NCI-H460 (cell line): ENCODE results near the gene GDF15. TPM values are rescaled to one million over a fixed set of nuclear protein-coding genes. Genes with fewer than 3 reads are reported as not detected.

Source experiments
- DNase-seq: peaks from one replicate; pipeline ENCODE4 v3.0.0-alpha.2; 2016; ENCODE audit warnings: low read depth; ENCODE audit errors: extremely low read depth
- total RNA-seq: library from RNA; depleted of rRNA; stranded (reverse); fragments of >200 nt; shearing (Covaris generic); gene quantifications from 2 replicates; pipeline ENCODE4 v1.2.3, GENCODE V29; 2014

GDF15 gene
- total RNA-seq, 1 experiment from 2014 or later, result 281 TPM

- DNase-seq, result peak; percentile 68
Observed at GRCh38 chr19:18417250-18418028, 31.5 kb downstream of the GDF15 start.

DNA sequence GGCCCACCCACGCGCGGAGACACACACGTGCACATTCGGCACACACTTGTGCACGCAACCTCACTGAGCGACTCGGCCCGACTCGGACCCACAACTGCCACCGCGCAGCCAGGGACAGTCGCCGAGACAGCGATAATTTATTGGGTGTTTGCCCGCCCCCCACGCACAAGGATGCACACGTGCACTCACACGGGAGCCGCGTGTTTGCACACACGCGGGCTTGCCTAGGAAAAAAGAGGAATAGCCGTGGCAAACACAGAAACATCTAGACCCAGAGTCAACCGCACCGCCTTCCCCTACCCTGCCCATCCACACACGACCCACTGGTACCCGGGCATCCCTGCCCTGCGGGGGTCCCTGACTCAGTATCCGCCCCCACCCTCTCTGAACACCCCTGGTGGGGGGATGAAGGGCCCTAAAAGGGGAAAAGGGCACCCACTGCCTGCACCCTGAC is 32.1 kb downstream of the GDF15 start:
- no peak for DNase-seq

DNA sequence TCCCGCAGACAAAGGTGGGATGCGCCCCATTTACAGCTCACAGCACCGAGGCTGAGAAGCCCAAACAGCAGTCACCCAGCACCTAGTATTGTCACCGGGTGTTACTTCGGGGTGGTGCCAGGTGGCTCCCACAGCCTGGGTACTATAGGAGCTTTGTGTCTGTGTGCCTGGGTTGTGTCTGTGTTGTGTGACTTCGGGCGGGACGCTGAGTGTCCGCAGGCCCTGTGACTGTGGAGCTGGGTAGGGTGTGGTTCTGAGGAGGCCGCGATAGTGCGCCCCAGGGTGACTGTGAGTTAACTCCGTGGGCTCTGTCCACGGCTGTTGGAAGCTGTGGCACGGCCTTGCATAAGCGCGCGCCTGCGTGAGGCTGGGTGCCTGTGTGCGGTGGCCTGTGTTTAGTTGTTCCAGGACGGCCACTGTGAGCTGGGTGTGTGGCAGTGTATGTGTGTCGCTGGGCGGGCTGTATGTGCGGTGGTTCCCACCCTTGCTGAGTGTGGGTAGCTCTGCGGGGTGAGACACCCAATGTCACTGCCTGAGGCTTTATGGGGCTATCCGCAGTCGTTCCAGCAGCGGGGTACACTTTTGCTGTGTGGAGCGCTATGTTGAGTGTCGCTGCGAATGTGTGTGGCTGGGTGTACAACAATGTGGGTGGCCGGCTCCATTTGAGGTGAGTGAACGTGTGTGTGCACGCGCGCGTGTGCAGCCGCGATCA is 32.7 kb downstream of the GDF15 start:
- no peak for DNase-seq

DNA sequence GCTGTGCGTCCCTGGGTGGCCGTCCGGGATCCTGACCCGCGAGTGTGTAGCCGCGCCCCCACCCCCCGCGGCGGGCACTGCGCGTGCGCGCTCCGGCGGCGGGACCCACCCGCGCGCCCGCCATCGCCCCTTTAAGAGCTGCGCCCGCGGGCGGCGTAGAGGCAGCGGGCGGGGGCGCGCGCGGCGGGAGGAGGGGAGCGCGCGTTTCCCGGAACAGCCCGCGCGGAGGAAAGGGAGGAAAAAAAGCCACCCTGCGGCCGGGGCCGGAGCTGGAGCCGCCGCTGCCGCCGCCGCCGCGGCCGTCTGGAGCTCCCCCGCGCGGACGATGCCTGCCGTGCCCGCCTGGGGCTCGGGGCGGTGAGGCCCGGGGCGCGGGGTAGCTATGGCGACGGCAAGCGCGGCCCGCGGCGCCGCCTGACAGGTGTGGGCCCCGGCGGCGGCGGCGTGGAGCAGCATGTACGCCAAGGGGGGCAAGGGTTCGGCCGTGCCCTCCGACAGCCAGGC is 33.3 kb downstream of the GDF15 start, which contains the start of gene SSBP4:
SSBP4 (plus strand) TSS at position 204 of the 504 bp plus-strand sequence; CDS start at position 455, 251 bp downstream.
- peak; percentile 63 for DNase-seq

DNA sequence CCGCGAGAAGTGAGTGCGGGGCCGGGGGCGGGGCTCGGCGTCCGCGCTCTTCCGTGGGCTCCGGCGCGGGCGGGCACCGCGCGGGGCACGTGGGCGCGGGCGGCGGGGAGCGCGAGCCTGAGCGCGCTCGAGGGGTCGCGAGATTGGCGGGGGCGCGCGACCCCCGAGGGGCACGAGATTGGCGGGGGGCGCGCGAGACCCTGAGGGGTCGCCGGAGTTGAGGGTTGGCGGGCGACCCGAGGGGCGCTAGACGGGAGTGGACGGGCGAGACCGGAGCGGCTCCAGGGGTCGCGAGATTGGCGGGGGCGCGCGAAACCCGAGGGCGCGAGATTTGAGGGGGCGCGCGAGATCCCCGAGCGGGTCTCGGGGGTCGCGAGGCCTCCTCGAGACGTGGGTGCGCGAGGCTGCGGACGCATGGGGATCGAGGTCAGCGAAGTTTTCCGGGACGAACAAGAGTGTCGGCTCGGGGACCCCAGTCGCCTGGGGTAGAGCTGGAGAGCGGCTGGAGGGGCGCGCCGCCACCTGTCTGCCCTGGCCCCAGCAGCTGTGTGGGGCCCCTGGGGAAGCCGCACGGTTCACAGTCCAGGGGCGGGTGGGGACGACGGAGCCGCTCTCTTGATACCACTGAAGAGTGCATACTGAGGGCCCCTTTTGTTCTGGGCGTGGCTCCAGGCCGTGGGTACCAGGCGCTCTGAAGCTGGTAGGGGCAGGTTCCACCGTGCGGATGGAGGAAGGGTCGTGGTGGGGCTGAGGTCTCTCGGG is 33.9 kb downstream of the GDF15 start:
- DNase-seq, result no peak

DNA sequence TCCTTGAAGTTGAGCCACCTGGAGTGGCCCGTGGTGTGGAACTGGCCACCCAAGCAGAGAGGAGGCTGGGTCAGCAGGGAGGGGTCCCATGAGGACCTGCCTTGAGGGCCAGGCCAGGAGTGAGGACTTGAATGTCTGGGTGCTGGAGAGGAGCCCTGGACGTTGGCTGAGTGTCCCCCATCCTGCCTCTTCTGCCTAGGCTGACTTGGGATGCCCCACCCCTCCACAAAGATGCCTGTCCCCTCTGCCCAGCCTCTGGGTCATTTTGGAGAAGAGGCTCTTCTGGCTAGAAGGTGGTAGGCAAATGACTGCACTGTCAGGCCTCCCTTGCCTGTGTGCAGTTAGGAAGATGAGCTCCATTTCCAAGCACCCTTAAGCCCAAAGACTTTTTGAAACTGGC is 35.0 kb downstream of the GDF15 start:
- DNase-seq, result no peak

GRCh38 chr19:18421371-18421959 is 35.5 kb downstream of the GDF15 start:
- no peak for DNase-seq

- DNase-seq, result no peak
Observed at GRCh38 chr19:18422530-18423191, 36.7 kb downstream of the GDF15 start.

- no peak for DNase-seq
Observed at GRCh38 chr19:18423258-18424020, 37.5 kb downstream of the GDF15 start.

DNA sequence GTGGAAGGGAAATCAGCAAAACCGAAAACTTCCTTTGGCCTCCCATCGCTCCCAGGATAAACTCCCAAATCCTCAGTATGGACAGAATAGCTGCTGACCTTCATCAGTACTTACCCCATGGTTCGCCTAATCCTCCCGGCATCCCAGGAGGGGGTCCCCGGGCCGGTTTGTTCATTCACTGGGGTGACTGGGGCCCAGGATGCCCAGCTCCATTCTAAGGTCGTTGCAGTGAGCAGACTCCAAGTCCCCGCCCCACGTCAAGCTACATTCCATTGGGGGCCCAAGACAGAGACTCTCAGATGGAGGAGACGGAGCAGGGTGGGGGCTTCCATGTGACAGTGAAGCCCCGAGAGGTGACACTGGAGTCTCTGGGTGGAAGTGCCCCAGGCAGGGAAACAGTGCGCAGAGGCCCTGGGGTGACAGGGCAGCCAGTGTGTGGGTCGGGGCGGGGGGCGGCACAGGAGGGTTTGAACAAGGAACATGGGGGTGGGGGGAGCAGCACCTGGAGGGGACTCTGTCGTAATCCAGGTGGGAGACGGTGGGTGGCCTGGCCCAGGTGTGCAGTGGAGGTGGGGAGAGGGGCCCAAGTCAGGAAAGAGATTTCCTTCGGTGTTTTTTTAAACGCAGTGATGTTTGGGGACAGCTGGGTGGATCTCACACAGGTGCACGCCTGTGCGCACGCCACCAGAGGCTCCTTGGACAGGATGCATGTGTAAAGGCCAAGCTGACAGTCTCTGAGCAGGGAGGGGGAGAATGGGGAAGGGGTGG is 38.3 kb downstream of the GDF15 start:
- DNase-seq, result no peak

GRCh38 chr19:18424890-18425514 is 39.0 kb downstream of the GDF15 start:
- DNase-seq, result no peak

DNA sequence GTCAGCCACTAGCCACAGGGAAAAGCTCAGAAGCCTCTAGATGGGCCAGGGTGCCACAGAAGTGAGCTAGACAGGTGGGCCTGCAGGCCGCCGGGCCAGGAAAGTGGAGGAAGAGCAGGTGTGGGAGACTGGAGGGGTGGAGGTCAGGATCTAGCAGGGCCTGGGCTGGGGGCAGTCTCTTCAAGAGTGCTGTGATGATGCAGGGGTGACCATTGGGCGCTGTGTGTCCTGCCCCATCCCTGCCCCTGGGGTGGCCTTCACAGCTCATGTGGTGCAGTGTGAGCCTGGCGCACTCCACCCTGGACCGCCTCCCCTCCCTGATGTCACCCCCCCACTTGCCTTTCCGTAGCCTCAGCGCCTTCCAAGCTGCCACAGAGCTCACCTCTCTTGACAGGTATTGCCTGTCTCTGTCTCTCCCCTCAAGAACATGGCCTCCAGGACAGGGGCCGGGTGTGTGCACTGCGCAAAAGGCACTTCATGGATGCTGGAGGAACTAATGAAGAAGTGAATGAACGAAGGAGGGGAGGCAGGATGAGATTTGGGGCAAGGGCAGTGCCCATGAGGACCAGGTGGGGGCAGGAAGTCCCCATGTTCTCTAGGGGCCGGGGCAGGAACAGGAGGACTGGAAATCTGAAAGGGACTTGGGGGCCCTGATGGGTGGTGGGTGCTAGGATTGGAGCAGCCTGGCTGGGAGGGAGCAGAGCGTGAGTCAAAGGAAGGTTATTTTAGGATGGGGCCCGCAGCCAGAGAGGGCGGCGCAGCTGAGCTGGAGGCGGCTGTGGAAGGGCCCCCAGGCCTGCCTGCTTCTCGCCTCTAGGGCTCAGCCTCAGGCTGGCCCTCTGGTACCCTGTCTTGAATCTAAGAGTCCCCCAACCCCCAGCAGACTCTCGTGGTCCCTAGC is 39.8 kb downstream of the GDF15 start:
- DNase-seq, result no peak

DNA sequence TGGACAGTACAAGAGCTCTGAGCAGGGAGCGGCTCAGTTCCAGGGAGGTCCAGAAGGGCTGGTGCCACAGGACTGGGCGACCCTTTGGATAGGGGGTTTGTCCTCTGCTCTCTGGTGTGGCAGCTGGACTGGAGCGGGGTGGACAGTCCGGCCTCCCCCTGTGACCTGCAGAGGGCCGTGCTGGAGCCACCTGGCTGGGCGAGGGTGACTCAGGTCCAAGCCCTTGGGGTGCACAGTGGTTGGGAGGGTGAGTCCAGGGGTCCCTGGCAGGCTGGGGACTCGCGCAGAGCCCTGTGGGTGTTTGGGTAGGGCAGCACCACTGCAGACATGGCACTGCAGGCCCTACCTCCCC is 40.4 kb downstream of the GDF15 start:
- DNase-seq, result no peak

DNA sequence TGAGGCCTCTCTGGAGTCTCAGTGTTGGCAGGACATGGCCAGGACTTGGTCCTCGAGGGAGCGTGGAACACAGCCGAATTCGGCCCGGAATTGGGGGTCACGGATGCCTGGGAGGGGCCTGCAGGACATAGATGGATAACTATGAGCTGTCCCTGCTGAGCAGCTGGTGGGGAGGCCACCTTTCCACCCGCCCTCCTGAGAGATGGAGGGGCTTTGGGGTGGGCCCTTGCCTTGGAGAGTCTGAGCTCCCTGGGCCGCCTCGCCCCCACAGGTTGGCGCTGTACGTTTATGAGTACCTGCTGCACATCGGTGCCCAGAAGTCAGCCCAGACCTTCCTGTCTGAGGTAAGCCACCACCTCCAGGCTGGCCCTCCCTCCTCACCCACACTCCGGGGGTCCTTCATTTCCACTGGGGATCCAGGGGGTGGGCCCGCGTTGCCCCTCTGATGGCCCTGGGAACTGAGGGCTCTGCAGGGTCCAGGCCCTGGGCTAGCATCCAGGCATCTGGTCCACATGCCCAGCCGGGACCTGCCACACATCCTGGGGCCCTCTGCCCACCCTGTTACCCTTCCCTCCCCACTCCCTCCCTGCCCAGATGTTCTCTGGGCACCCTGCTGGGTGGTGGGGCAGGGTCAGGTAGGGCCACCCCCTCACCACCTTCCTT is 41.3 kb downstream of the GDF15 start:
- DNase-seq, result no peak

GRCh38 chr19:18427743-18428113 is 41.8 kb downstream of the GDF15 start:
- DNase-seq, result no peak

DNA sequence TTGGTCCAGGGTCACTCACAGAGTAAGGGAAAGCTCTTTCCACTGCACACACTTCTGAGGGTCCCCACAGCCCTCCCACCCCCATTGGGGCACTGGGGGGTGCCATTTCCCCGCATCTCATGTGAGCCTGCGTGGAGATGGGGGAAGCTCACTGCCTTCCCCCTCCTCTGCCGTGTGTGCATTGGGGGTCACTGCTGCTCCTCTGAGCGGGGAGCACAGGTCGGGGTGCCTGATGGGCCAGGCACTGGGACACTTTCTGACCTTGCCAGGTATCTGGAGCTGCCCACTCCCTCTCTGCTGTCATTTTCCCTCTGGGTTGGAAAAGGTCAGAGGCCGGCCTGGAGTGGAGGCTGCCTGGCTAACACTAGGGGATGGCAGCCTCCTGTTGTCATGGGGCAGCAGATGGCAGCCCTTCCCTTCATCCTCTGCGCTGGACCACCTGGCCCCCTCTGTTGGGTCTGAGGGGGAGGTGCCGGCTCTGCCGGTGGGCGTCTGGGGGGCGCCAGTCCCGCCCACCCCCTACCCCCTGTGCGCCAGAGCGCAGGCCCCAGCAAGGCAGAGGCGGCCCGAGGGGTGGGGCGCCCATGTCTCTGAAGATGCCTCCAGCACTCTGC is 42.3 kb downstream of the GDF15 start:
- DNase-seq, result no peak
